Measurements from ENCODE around the gene CNOT10.

- TF ChIP-seq CTCF (IDR thresholded peaks at IDR 0.05; ENCODE audit: low read depth, low read length) (no peak), POLR2A (IDR thresholded peaks at IDR 0.05; ENCODE audit: extremely low read depth, insufficient read length) (no peak)
Measured at GRCh38 chr3:32640939-32641338, 44.0 kb upstream of the CNOT10 start.

Data from NB4 (cell line).